T-cell (primary cell): ENCODE measurements around the gene APAF1. TPM values are rescaled to one million over a fixed set of nuclear protein-coding genes. Genes with fewer than 3 reads are reported as not detected.

ENCODE experiments used
- ATAC-seq, 4 experiments: fragments of 200-7000 bp in 3 of 4; fragments of 150-1000 bp in 1 of 4; cut with Tn5 transposase; replicated peaks in 1 of 4; 1 replicate in 3 of 4; 2 replicates in 1 of 4; pipeline ENCODE4 v1.10.0; 2021; ENCODE audit warnings: moderate library complexity in 3 of 4, mild to moderate bottlenecking in 2 of 4, moderate number of reproducible peaks in 1 of 4
- CTCF ChIA-PET, 2 donors: fragments of 300-600 bp; sonication (Branson Sonifier 250); formaldehyde crosslinking; loops; one replicate each; lab custom pipeline; 2022; ENCODE audit warnings: antibody characterized with exemption in 2 of 2; lab: Charles Lee
- POLR2A ChIA-PET, 2 donors: fragments of 300-600 bp; sonication (Branson Sonifier 250); formaldehyde crosslinking; loops; one replicate each; lab custom pipeline; 2022; ENCODE audit warnings: antibody characterized with exemption in 2 of 2; lab: Charles Lee
- DNase-seq, 35 experiments: peaks; one replicate each; pipeline versions ENCODE4 v3.0.0 to v3.0.0-alpha.2; 2013 to 2023
- H3K27ac ChIP-seq: one replicate; pipeline ENCODE4 v1.5.1; 2013; ENCODE audit warnings: low read length
- H3K27me3 ChIP-seq, 2 experiments: replicated peaks in 1 of 2; 1 replicate in 1 of 2; 2 replicates in 1 of 2; pipeline versions ENCODE4 v1.6.1 to v1.7.0; 2013; ENCODE audit warnings: low read length in 1 of 2, mixed read lengths in 1 of 2; ENCODE audit not compliant: control insufficient read depth in 2 of 2, insufficient read depth in 2 of 2; ENCODE audit errors: extremely low read depth in 1 of 2
- H3K36me3 ChIP-seq, 2 donors: 1 replicate in 1 of 2; 2 replicates in 1 of 2; pipeline versions ENCODE4 v1.6.1 to v1.7.0; 2013; ENCODE audit warnings: low read length in 1 of 2; ENCODE audit not compliant: control insufficient read depth in 2 of 2, insufficient read depth in 1 of 2; ENCODE audit errors: extremely low read depth in 1 of 2
- H3K4me1 ChIP-seq, 2 experiments: 1 replicate in 1 of 2; 2 replicates in 1 of 2; pipeline versions ENCODE4 v1.6.1 to v1.7.0; 2013; ENCODE audit warnings: low read length in 2 of 2, mixed read lengths in 1 of 2; ENCODE audit not compliant: insufficient read depth in 2 of 2, control insufficient read depth in 1 of 2; ENCODE audit errors: extremely low read depth in 1 of 2
- H3K4me3 ChIP-seq, 2 donors: 1 replicate in 1 of 2; 2 replicates in 1 of 2; pipeline versions ENCODE4 v1.5.1 to v1.7.0; 2013; ENCODE audit warnings: mild to moderate bottlenecking in 2 of 2, low read length in 1 of 2, moderate library complexity in 1 of 2; ENCODE audit not compliant: control insufficient read depth in 1 of 2; ENCODE audit errors: extremely low read depth in 1 of 2
- H3K9me3 ChIP-seq: 2 replicates; pipeline ENCODE4 v1.7.0; 2013
- H3K27ac Mint-ChIP-seq, 2 donors: one replicate each; pipeline ENCODE4 v1.8.0; 2020 to 2021; ENCODE audit warnings: mild to moderate bottlenecking in 2 of 2, mixed read lengths in 2 of 2
- H3K27me3 Mint-ChIP-seq, 2 donors: one replicate each; pipeline ENCODE4 v1.8.0; 2021 to 2022; ENCODE audit warnings: mixed read lengths in 2 of 2
- H3K36me3 Mint-ChIP-seq: one replicate; pipeline ENCODE4 v1.8.0; 2021; ENCODE audit warnings: mixed read lengths
- H3K4me1 Mint-ChIP-seq, 3 donors: one replicate each; pipeline ENCODE4 v1.8.0; 2020 to 2022; ENCODE audit warnings: mixed read lengths in 3 of 3, mild to moderate bottlenecking in 1 of 3
- H3K4me3 Mint-ChIP-seq, 3 donors: one replicate each; pipeline ENCODE4 v1.8.0; 2020 to 2022; ENCODE audit warnings: mild to moderate bottlenecking in 3 of 3, mixed read lengths in 3 of 3, moderate library complexity in 3 of 3
- H3K9me3 Mint-ChIP-seq, 3 donors: one replicate each; pipeline ENCODE4 v1.8.0; 2020 to 2022; ENCODE audit warnings: mixed read lengths in 3 of 3
- WGBS: methylation state at CpG from one replicate; pipeline ENCODE4 v1.1.5; 2013; ENCODE audit warnings: missing lambda C conversion rate; ENCODE audit not compliant: insufficient coverage; 5-methylcytosine and 5-hydroxymethylcytosine counted together
- total RNA-seq, 35 experiments: library from RNA in 6 of 35; stranded (reverse) in 6 of 35; fragments of 120-200 nt in 1 of 35; gene quantifications; one replicate each; pipeline versions ENCODE4 v1.2.1 to v1.2.4 and lab custom pipeline; 2013 to 2026

The APAF1 gene
- total RNA-seq, 5 donors from 2014 or later (not counting 1 experiment from before 2014, with no cell fraction given): 20.7 to 27.6 (median 23.5) TPM

DNA sequence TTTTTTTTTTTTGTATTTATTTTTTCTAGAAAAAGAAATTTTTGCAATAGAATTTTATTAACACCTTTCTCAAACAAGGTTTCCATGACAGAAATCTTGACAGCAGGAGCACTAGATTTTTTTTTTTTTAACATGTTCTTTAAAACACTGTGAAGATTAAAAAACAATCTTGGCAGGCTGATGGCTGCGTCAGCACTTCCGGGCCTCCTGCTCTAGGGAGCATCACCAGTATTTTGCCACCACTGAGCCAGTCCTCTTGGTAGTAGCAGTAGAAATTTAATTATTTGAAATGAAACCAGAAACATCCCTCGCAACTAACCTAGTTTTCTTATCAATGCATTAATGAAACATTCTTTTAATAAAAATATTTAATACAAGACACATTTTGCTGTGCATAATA is 99.6 kb downstream of the APAF1 start:
- H3K4me3 ChIP-seq: no peak overlapping the region
- H3K4me3 Mint-ChIP-seq: peak overlapping the region; percentile 21 to 75 (median 38)
- H3K36me3 ChIP-seq: no peaks in the 10 kb centered on the region
- ATAC-seq (peak in 1 of 4 experiments; percentile 52), DNase-seq (peak in 10 of 35 experiments; percentile 7 to 32 (median 16))
- no CpG with 5 or more reads among the region's 3 CpGs for WGBS
- peaks cover 0 to 13% of the 10 kb centered on the region in 2 experiments for H3K4me1 ChIP-seq
- ChIA-PET POLR2A (no interaction called here), CTCF (no interaction called here)
- peaks cover 2% of the 10 kb centered on the region for H3K9me3 ChIP-seq
- no peak overlapping the region for H3K27ac Mint-ChIP-seq
- no peaks in the 10 kb centered on the region for H3K36me3 Mint-ChIP-seq
- peaks cover 5 to 17% of the 10 kb centered on the region in 2 experiments for H3K27me3 ChIP-seq
- peaks cover 9 to 16% (median 16%) of the 10 kb centered on the region in 3 donors for H3K4me1 Mint-ChIP-seq
- H3K27ac ChIP-seq: no peak overlapping the region
- peaks cover 23 to 27% of the 10 kb centered on the region in 2 donors for H3K27me3 Mint-ChIP-seq
- H3K9me3 Mint-ChIP-seq: no peaks in the 10 kb centered on the region

DNA sequence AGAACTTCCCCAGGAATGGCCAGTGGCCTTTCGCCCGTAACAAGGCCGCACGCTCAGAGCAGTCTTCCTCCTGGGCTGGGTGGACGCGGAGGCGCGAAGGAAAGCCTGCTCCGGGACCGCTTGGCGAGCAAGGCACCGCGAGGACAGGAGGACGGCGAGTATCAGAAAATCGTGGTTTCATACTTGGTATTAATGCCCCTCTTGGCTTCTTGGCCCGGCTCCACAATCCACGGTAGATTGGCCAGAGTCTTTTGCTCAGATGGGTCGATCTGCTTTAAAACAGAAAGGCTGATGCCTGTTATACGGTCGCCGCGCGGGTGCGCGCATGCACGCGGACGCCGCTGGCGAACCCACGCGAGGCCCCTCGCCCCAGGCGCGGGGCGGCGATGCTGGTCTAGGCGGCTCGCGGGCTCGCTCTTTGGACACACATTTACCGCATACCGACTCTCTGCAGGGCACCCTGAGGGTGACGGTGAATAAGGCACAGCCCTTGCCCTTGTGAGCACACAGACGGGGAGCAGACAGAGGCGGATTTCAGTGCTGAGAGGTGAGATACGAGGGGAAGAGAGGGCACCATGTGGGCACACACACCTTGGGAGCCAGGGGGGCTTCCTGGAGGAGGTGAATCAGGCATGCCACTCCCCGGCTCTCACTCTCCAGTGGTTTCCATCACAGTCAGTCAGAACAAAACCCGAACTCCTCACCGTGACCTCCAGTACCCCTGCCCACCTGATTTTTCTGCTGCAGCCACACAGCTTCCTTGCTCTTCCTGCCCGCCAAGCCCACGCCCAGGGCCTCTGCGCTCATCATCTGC is 100.7 kb downstream of the APAF1 start:
- peak overlapping the region in 1 of 2 donors; percentile 50 for H3K27ac Mint-ChIP-seq
- ATAC-seq: peak; percentile 42 to 58 (median 50)

DNA sequence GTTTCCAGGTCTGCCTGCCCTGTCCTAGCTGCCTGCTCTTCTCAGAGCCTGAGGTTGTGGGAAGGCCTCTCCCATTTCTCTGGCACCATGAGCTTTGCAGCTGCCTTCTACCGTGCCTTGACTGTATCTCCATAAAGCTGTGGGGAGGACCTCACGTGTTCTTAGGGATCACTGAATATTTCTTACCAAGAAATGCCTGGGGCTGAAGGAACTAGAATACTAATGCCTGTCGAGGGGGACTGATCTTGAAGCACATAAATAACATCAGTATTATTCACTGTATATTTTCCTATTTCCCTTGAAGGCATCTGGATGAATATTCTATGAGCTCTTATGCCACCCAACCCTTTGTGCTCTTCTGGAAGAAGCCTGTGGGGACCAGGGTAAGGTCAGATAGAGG is 103.4 kb downstream of the APAF1 start:
- peaks cover 23 to 35% of the 10 kb centered on the region in 2 donors for H3K27me3 Mint-ChIP-seq

More for the DNA sequence above, 100.7 kb downstream of the APAF1 start:
- ChIA-PET CTCF (no interaction called here), POLR2A (no interaction called here)
- Mint-ChIP-seq H3K4me1 (peaks cover 9 to 16% (median 16%) of the 10 kb centered on the region in 3 donors), H3K4me3 (peak overlapping the region; percentile 74 to 82 (median 75)), H3K36me3 (no peaks in the 10 kb centered on the region), H3K27me3 (peaks cover 23 to 35% of the 10 kb centered on the region in 2 donors), H3K9me3 (no peaks in the 10 kb centered on the region)
- 5% methylated on average over 46 of the region's 54 CpGs for WGBS
- peaks cover 5 to 22% of the 10 kb centered on the region in 2 experiments for H3K27me3 ChIP-seq
- peak in 14 of 35 experiments; percentile 1 to 30 (median 9) for DNase-seq
- H3K27ac ChIP-seq: no peak overlapping the region
- peak overlapping the region; percentile 44 to 56 for H3K4me3 ChIP-seq
- no peaks in the 10 kb centered on the region for H3K36me3 ChIP-seq
- H3K9me3 ChIP-seq: peaks cover under 1% of the 10 kb centered on the region
- peaks cover 0 to 13% of the 10 kb centered on the region in 2 experiments for H3K4me1 ChIP-seq

DNA sequence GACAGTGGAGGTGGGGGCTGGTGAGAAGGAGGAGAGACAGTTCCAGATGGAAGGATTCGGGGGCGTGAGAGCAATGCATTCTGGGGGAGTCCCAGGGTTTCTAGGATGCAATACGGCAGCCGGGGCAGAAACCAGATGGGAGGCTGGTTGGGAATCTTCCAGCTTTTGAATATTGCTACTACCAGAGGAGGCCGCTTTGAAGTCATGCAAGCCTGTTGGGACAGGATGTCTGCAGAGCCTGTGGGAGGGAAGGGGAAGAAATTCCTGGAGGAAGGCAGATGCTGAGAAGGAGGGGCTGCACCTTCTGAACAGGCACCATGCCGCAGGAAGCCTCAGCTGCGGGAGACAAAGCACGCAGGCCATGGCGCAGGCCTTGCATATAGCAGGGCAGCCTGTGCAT is 105.4 kb downstream of the APAF1 start:
- CTCF ChIA-PET: no interaction called here
- peaks cover 0 to 9% of the 10 kb centered on the region in 2 experiments for H3K4me1 ChIP-seq
- no peaks in the 10 kb centered on the region for H3K36me3 ChIP-seq
- peaks cover 9 to 18% (median 9%) of the 10 kb centered on the region in 3 donors for H3K4me1 Mint-ChIP-seq
- no peak overlapping the region for H3K4me3 ChIP-seq
- peaks cover 5 to 18% of the 10 kb centered on the region in 2 experiments for H3K27me3 ChIP-seq
- H3K9me3 Mint-ChIP-seq: no peaks in the 10 kb centered on the region
- no peak overlapping the region for H3K4me3 Mint-ChIP-seq
- DNase-seq (no peak), ATAC-seq (no peak)
- WGBS: 86% methylated on average over 9 of the region's 9 CpGs
- no peaks in the 10 kb centered on the region for H3K9me3 ChIP-seq
- no peak overlapping the region for H3K27ac ChIP-seq
- H3K36me3 Mint-ChIP-seq: no peaks in the 10 kb centered on the region
- H3K27ac Mint-ChIP-seq: no peak overlapping the region
- POLR2A ChIA-PET: no interaction called here
- peaks cover 23 to 39% of the 10 kb centered on the region in 2 donors for H3K27me3 Mint-ChIP-seq

More for the DNA sequence above, 103.4 kb downstream of the APAF1 start:
- Histone ChIP-seq H3K27ac (no peak overlapping the region), H3K9me3 (no peaks in the 10 kb centered on the region), H3K4me3 (no peak overlapping the region), H3K36me3 (no peaks in the 10 kb centered on the region), H3K27me3 (peaks cover 5 to 19% of the 10 kb centered on the region in 2 experiments), H3K4me1 (peaks cover 0 to 13% of the 10 kb centered on the region in 2 experiments)
- H3K4me1 Mint-ChIP-seq: peaks cover 9 to 13% (median 11%) of the 10 kb centered on the region in 3 donors
- H3K9me3 Mint-ChIP-seq: no peaks in the 10 kb centered on the region
- no peak overlapping the region for H3K27ac Mint-ChIP-seq
- POLR2A ChIA-PET: interaction anchor here in 1 of 2 donors (0.5 kb wide), 1 partner anchor 52 kb away, joined by 3 read pairs; no protein-coding TSS in a partner anchor
- DNase-seq (no peak), ATAC-seq (no peak)
- CTCF ChIA-PET: interaction anchor here in 1 of 2 donors (0.7 kb wide), 1 partner anchor 1830 kb away, joined by 3 read pairs; no protein-coding TSS in a partner anchor
- no peak overlapping the region for H3K4me3 Mint-ChIP-seq
- H3K36me3 Mint-ChIP-seq: no peaks in the 10 kb centered on the region
- WGBS: 82% methylated on average over 2 of the region's 3 CpGs

DNA sequence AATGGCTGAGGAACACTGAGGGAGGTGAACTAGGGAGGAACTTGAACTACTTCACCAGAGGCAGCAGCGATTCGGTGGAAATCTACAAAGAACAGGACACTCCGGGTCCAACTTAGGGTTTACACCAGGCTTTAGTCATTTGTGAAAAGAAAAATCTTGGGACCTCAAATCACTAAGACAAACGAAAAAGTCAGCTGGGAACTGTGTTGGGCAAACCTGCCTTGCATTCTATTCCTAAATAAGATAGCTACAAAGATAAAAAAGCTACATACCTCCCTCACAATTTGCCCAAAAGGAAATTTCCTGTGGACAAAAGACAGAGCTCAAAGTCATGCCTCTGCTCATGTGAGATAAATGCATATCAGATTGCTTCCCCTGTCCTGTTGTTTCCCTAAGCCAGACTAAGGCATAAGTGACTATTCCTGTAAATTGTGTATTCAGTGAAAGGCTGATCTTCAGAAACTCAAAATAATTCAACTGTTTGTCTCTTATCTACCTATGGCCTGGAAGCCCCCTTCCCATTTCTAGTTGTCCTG is 106.6 kb downstream of the APAF1 start:
- Mint-ChIP-seq H3K27ac (no peak overlapping the region), H3K9me3 (no peaks in the 10 kb centered on the region), H3K4me3 (no peak overlapping the region), H3K36me3 (no peaks in the 10 kb centered on the region), H3K4me1 (peaks cover under 1 to 9% (median under 1%) of the 10 kb centered on the region in 3 donors), H3K27me3 (peaks cover 15 to 31% of the 10 kb centered on the region in 2 donors)
- 40% methylated on average over 1 of the region's 4 CpGs for WGBS
- Histone ChIP-seq H3K27ac (no peak overlapping the region), H3K4me1 (no peaks in the 10 kb centered on the region), H3K27me3 (peaks cover 1 to 10% of the 10 kb centered on the region in 2 experiments), H3K9me3 (no peaks in the 10 kb centered on the region), H3K36me3 (no peaks in the 10 kb centered on the region), H3K4me3 (no peak overlapping the region)
- ChIA-PET CTCF (no interaction called here), POLR2A (no interaction called here)
- DNase-seq: no peak
- ATAC-seq: no peak

DNA sequence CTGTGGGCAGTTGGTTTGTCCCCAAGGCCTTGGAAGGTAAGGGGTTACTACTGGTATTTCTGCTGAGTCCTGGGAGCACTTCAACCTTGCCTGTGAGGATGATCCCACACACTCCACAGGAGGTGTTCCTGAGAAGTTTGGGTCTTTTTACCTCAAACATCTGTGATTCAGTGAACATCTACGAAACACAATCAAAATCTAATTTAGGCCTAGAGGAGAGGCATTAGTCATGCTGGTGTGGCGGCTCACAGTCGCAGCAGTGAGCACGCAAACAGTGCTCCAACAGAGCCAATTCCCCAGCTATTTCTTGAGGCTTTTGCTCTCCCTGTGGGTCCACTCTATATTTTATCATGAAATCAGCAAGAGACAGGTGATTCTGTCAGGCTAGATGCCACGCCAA is 107.6 kb downstream of the APAF1 start:
- Mint-ChIP-seq H3K4me1 (peaks cover 0 to 9% (median 0%) of the 10 kb centered on the region in 3 donors), H3K36me3 (no peaks in the 10 kb centered on the region), H3K9me3 (no peaks in the 10 kb centered on the region), H3K27me3 (peaks cover 4 to 20% of the 10 kb centered on the region in 2 donors), H3K4me3 (no peak overlapping the region), H3K27ac (no peak overlapping the region)
- DNase-seq: no peak
- no peaks in the 10 kb centered on the region for H3K36me3 ChIP-seq
- no peak overlapping the region for H3K4me3 ChIP-seq
- 83% methylated on average over 3 of the region's 5 CpGs for WGBS
- H3K27ac ChIP-seq: no peak overlapping the region
- CTCF ChIA-PET: interaction anchor here in 1 of 2 donors (0.5 kb wide), 1 partner anchor 122 kb away, joined by 3 read pairs; no protein-coding TSS in a partner anchor
- H3K27me3 ChIP-seq: peaks cover 0 to 10% of the 10 kb centered on the region in 2 experiments
- no peak for ATAC-seq
- H3K4me1 ChIP-seq: no peaks in the 10 kb centered on the region
- POLR2A ChIA-PET: no interaction called here
- H3K9me3 ChIP-seq: no peaks in the 10 kb centered on the region
